HL-60 (cell line): ENCODE data around the gene UFD1.

Source experiments
- DNase-seq, 2 experiments: peaks; one replicate each; pipeline ENCODE4 v3.0.0-alpha.2; 2010 to 2020; ENCODE audit warnings: low read depth in 1 of 2, low spot score in 1 of 2
- H3K27ac ChIP-seq: fragments of 250-450 bp; sonication (Bioruptor Pico); replicated peaks from 2 replicates; pipeline ENCODE4 v1.5.1; 2020; ENCODE audit warnings: mild to moderate bottlenecking, moderate library complexity
- H3K27me3 ChIP-seq: fragments of 250-450 bp; sonication (Bioruptor Pico); 2 replicates; pipeline ENCODE4 v1.5.1; 2021; ENCODE audit warnings: mild to moderate bottlenecking, moderate library complexity; ENCODE audit not compliant: insufficient read depth, poor library complexity, severe bottlenecking
- H3K4me3 ChIP-seq: replicated peaks from 2 replicates; pipeline ENCODE4 v1.5.1; 2011; ENCODE audit warnings: mild to moderate bottlenecking, control low read depth, low read length; ENCODE audit not compliant: insufficient read depth
- CTCF ChIP-seq: IDR thresholded peaks from one replicate; pipeline ENCODE4 v1.5.1; 2011; ENCODE audit warnings: low read length, control low read depth, inconsistent platforms; ENCODE audit not compliant: insufficient read depth
- GABPA ChIP-seq: IDR thresholded peaks from 2 replicates; pipeline ENCODE4 v1.6.1; 2012; ENCODE audit warnings: low read depth
- POLR2AphosphoS5 ChIP-seq: IDR thresholded peaks from 2 replicates; pipeline ENCODE4 v1.6.1; 2012; ENCODE audit warnings: low read depth
- SPI1 ChIP-seq: IDR thresholded peaks from 2 replicates; pipeline ENCODE4 v1.6.1; 2012; ENCODE audit warnings: low read depth, mild to moderate bottlenecking, borderline replicate concordance
- TF ChIP-seq, protein P1 (sequence below): IDR thresholded peaks from 2 replicates; pipeline ENCODE4 v1.6.1; 2012; ENCODE audit warnings: low read depth; ENCODE audit not compliant: insufficient replicate concordance

UFD1 gene

DNA sequence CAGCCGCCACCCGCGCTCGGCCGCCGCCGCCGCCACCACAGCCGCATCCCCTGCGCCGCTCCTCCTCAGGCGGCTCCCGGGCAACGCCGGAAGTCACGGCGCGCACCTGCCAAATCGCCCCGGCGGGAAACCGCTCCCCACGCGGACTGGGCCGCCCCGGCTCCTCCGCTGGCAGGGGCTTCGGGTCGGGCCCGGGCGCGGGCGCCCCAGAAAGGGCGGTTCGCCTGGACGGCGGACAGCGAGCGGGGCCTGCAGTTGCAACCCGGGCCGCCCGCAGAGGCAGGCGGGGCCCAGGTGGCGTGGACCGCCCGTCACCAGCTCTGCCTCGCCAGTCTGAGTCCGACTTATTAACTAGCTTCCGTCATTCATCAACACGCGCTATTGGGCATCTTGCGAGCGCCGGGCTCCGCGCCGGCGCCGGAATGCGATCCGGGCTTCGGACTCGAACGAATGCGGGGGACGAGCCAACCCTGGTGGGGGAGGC lies 47.3 kb downstream of the UFD1 start, which contains the start of gene HIRA:
Gene HIRA, minus strand, starts transcription at position 85 of the 484 bp plus-strand sequence. CDS start 257 bp downstream, outside the sequence.
- peak; percentile 57 to 84 for DNase-seq
- no peaks in the 10 kb centered on the region for H3K27me3 ChIP-seq
- H3K4me3 ChIP-seq = peak within 1 kb of the TSS; percentile 90
- peak within 1 kb of the TSS; percentile 98 for H3K27ac ChIP-seq
- peak; percentile 93 for TF ChIP-seq GABPA
- TF ChIP-seq, protein P1, sequence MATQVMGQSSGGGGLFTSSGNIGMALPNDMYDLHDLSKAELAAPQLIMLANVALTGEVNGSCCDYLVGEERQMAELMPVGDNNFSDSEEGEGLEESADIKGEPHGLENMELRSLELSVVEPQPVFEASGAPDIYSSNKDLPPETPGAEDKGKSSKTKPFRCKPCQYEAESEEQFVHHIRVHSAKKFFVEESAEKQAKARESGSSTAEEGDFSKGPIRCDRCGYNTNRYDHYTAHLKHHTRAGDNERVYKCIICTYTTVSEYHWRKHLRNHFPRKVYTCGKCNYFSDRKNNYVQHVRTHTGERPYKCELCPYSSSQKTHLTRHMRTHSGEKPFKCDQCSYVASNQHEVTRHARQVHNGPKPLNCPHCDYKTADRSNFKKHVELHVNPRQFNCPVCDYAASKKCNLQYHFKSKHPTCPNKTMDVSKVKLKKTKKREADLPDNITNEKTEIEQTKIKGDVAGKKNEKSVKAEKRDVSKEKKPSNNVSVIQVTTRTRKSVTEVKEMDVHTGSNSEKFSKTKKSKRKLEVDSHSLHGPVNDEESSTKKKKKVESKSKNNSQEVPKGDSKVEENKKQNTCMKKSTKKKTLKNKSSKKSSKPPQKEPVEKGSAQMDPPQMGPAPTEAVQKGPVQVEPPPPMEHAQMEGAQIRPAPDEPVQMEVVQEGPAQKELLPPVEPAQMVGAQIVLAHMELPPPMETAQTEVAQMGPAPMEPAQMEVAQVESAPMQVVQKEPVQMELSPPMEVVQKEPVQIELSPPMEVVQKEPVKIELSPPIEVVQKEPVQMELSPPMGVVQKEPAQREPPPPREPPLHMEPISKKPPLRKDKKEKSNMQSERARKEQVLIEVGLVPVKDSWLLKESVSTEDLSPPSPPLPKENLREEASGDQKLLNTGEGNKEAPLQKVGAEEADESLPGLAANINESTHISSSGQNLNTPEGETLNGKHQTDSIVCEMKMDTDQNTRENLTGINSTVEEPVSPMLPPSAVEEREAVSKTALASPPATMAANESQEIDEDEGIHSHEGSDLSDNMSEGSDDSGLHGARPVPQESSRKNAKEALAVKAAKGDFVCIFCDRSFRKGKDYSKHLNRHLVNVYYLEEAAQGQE = no peak

- peak overlapping the region; percentile 90 for H3K4me3 ChIP-seq
- TF ChIP-seq POLR2AphosphoS5 = no peak
- TF ChIP-seq, protein P1 = no peak
- no peak for TF ChIP-seq SPI1
- TF ChIP-seq GABPA = no peak
- no peak for TF ChIP-seq CTCF
- peak overlapping the region; percentile 95 for H3K27ac ChIP-seq
- DNase-seq = peak; percentile 14 to 51
- no peaks in the 10 kb centered on the region for H3K27me3 ChIP-seq
Measured at GRCh38 chr22:19430890-19431541, 48.0 kb downstream of the UFD1 start.

DNA sequence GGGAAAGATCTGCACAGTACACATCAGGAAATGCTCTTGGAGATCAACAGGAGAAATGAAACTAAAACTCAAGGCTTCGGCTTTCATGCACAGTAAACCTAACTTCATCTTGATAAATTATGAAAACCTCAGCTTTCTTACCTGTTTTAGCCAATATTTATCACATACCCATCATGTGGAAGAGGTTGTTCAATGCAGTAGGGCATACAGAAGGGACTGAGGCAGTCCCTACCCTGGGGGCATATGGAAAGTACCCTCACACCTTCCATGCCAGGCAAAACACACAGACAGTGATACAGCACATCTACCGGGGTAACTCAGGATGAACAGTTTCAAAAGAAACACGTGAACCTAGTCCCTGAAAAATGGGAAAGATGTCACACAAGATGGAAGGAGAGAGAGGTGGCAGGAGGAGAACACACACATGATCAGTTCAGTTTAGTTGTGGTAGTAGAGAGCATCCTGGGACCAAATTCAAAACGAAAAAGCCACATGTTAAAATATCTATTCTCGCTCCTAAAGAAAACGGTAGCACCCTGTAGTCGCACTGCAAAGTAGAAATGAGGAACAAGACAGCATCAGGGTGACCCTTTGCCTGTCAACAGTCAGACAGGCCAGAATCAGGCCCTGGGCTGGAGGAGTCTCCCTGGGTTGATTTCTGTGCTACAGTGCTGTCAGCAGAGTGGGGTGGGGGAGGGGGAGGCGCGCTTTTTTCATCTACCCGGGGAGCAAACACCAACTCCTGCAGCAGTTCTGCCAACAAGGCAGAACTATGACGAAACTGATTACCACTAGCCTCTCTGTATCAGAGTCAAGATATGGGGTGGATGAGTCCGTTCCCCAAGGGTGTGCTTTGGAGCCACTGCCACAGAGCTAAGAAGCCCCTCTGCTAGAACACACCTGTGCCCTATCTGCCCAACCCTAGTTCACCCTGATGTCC lies 48.8 kb downstream of the UFD1 start:
- TF ChIP-seq POLR2AphosphoS5 (peak; percentile 41; the same call in 1 of the 2 replicates), GABPA (no peak), SPI1 (peak; percentile 30; the same call in 1 of the 2 replicates)
- peak overlapping the region; percentile 95 for H3K27ac ChIP-seq
- peak; percentile 68 to 89 for DNase-seq
- peak overlapping the region; percentile 90 for H3K4me3 ChIP-seq
- H3K27me3 ChIP-seq = no peaks in the 10 kb centered on the region

GRCh38 chr22:19424186-19424500 lies 54.9 kb downstream of the UFD1 start:
- DNase-seq = peak in 1 of 2 experiments; percentile 48
- H3K27me3 ChIP-seq = no peaks in the 10 kb centered on the region
- no peak overlapping the region for H3K4me3 ChIP-seq
- TF ChIP-seq SPI1 (no peak), POLR2AphosphoS5 (no peak), GABPA (no peak), CTCF (no peak)
- TF ChIP-seq, protein P1 = no peak
- peak overlapping the region; percentile 28 for H3K27ac ChIP-seq
